HG03378 (cell line): ENCODE measurements around the gene RAET1E.
"Not testable (repeated sequence)": the region's sequence is repeated elsewhere in the genome, so short reads cannot be mapped to it uniquely, and the experiment has no call there.

Source experiments
- ATAC-seq: cut with Tn5 transposase; IDR thresholded peaks from one replicate; pipeline ENCODE4 v1.9.1; 2021; ENCODE audit warnings: mild to moderate bottlenecking, moderate library complexity; ENCODE audit not compliant: unreplicated experiment

Gene RAET1E

DNA sequence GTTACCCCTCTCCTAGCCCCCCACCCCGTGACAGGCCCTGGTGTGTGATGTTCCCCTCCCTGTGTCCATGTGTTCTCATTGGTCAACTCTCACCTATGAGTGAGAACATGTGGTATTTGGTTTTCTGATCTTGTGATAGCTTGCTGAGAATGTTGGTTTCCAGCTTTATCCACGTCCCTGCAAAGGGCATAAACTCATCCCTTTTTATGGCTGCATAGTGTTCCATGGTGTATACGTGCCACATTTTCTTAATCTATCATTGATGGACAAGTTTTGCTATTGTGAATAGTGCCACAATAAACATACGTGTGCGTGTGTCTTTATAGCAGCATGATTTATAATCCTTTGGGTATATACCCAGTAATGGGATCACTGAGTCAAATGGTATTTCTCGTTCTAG is 6.0 kb downstream of the RAET1E start:
- ATAC-seq = not testable (repeated sequence)

DNA sequence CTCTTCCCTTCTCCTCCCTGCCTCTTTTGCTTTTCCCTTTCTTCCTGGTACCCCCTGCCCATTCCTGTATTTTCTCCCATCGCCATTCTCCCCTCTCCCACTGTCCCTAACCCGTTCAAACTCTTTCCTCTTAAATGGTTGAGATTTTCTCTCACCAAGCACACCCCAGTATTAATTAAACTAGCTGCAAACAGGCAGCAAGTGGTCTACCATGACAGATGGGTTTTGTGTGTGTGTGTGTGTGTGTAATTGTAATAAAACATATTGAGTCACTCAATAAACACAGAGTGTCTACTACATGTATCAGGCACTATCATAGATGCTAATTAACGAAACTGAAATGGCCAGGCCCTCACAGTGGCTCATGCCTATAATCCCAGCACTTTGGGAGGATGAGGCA is 6.7 kb downstream of the RAET1E start:
- ATAC-seq = no peak

DNA sequence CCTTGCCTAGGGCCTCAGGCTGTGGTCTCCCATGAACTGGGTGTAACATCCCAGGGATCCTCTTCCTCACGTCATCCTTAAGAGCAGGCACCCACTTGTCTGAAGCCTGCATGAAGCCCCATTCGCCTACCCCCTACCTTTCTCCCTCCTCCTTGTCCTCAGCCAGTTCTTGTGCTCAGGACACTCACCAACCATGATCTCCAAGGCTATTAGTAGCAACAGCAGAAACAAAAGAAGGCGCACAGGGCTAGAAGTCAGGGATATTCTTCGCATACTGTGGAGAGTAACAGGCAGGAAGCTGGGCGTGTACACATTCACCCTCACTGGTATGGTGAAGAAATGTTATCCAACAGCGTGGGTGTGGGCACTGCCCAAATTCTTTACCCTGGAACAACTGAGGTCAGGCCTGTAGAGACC is 7.3 kb downstream of the RAET1E start:
- no peak for ATAC-seq

GRCh38 chr6:149889326-149889725 is 8.6 kb downstream of the RAET1E start:
- no peak for ATAC-seq

GRCh38 chr6:149888659-149889058 is 9.3 kb downstream of the RAET1E start:
- no peak for ATAC-seq

DNA sequence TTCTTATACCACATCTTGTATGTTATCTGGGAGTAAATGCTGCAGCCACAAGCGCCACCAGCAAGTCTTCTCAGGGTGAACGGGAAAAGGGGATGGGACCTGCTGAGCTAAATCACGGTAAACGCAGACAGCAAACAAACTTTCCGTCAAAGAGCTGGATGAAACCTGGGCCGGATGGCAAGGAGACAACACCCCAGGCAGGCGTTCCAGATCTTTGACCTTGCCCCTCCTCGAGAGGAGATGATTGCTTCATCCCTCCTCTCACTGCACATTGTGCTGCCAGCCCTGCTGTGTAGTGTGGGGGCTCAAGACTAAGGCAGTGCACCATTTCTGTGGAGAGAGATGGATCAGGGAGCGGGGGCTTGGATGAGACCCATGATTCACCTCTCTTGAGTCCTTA is 9.8 kb downstream of the RAET1E start:
- ATAC-seq = no peak

- no peak for ATAC-seq
These were observed 10.6 kb downstream of the RAET1E start for GRCh38 chr6:149887343-149887742.

DNA sequence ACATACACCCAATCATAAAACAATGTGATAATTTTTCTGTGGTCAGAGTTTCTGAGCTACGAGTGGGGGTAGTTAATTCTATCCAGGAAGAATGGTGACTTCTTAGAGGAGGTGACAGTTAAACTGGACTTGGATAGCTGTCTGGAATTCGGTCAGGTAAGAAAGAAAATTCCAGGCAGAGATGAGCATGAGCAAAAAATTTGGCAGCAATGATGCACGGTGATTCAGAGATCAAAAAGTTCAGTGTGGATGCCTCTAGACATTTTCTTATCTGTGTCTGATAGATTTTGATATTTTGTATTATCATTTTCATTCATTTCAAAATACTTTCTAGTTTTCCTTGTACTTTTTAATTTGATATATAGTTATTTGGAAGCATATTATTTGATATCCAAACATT is 12.0 kb downstream of the RAET1E start:
- no peak for ATAC-seq

GRCh38 chr6:149884617-149885016 is 13.3 kb downstream of the RAET1E start:
- ATAC-seq = no peak

GRCh38 chr6:149884215-149884614 is 13.7 kb downstream of the RAET1E start:
- no peak for ATAC-seq

- ATAC-seq = no peak
These were observed 16.1 kb downstream of the RAET1E start for GRCh38 chr6:149881860-149882259.

DNA sequence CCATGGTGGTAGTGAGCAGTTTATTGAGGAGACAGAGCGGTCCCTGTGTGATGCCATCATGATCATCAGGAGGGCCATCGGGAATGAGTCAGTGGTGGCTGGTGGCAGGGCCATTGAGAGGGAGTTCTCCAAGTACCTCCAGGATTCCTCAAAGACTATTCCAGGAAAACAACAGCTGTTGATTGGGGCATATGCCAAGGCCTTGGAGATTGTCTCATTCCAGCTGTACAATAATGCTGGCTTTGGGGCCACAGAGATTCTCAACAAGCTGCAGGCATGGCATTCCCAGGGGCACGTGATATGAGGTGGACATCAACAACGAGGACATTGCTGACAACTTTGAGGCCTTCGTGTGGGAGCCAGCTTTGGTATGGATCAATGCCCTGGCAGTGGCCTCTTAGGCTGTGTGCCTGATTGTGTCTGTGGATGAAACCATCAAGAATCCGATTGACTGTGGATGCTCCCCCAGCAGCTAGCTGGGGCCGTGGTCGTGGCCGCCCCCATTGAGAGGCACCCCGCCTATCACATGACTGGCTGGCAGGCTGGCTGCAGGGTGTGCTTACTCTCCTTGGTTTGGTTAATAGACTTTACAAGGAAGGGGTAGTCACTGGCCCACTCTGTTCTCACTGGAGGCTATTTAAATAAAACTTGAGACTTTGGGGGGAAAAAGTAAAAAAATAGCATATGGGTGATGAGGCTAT is 16.7 kb downstream of the RAET1E start:
- ATAC-seq = no peak

GRCh38 chr6:149877659-149878058 is 20.3 kb downstream of the RAET1E start:
- no peak for ATAC-seq

- ATAC-seq = no peak
These were observed 21.5 kb downstream of the RAET1E start for GRCh38 chr6:149876241-149876933.

DNA sequence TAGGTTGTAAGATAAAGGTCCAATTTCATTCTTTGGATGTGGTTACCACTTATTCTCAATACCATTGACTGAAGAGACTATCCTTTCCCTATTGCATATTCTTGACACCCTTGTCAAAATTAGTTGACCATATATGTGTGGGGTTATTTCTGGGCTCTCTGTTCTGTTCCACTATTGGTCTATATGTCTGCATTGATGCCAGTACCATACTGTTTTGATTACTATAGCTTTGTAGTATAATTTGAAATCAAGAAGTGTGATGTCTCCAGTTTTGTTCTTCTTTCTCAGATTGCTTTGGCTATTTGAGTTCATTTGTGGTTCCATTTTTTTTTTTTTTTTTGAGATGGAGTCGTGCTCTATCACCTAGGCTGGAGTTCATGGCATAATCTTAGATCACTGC is 25.7 kb downstream of the RAET1E start:
- no peak for ATAC-seq

GRCh38 chr6:149871182-149871581 is 26.7 kb downstream of the RAET1E start:
- no peak for ATAC-seq

GRCh38 chr6:149869275-149869892 is 28.5 kb downstream of the RAET1E start:
- ATAC-seq = no peak

- ATAC-seq = no peak
These were observed 29.9 kb downstream of the RAET1E start for GRCh38 chr6:149867876-149868640.

- no peak for ATAC-seq
These were observed 33.1 kb downstream of the RAET1E start for GRCh38 chr6:149864578-149865535.
